HG03571 (cell line): Measurements from ENCODE around the gene TMEM51.
"Not testable (repeated sequence)": the region's sequence is repeated elsewhere in the genome, so short reads cannot be mapped to it uniquely, and the experiment has no call there.

Experiments
- ATAC-seq: cut with Tn5 transposase; IDR thresholded peaks from one replicate; pipeline ENCODE4 v1.9.1; 2021; ENCODE audit not compliant: unreplicated experiment

Gene TMEM51

GRCh38 chr1:15125101-15125745 lies 28.3 kb upstream of the TMEM51 start:
- ATAC-seq, result no peak

GRCh38 chr1:15128077-15128476 lies 25.5 kb upstream of the TMEM51 start:
- no peak for ATAC-seq

- ATAC-seq, result no peak
Measured at GRCh38 chr1:15128520-15129313, 24.8 kb upstream of the TMEM51 start.

- no peak for ATAC-seq
Measured at GRCh38 chr1:15129944-15130343, 23.6 kb upstream of the TMEM51 start.

GRCh38 chr1:15130607-15131006 lies 22.9 kb upstream of the TMEM51 start:
- ATAC-seq, result no peak

GRCh38 chr1:15132965-15133364 lies 20.6 kb upstream of the TMEM51 start:
- no peak for ATAC-seq

- no peak for ATAC-seq
Measured at GRCh38 chr1:15134285-15134684, 19.3 kb upstream of the TMEM51 start.

GRCh38 chr1:15135604-15136003 lies 17.9 kb upstream of the TMEM51 start:
- not testable (repeated sequence) for ATAC-seq

GRCh38 chr1:15137809-15138208 lies 15.7 kb upstream of the TMEM51 start:
- no peak for ATAC-seq

GRCh38 chr1:15139654-15140350 lies 13.7 kb upstream of the TMEM51 start:
- no peak for ATAC-seq

- no peak for ATAC-seq
Measured at GRCh38 chr1:15141935-15142539, 11.5 kb upstream of the TMEM51 start.

- ATAC-seq, result no peak
Measured at GRCh38 chr1:15145327-15145726, 8.2 kb upstream of the TMEM51 start.

- no peak for ATAC-seq
Measured at GRCh38 chr1:15146142-15146680, 7.3 kb upstream of the TMEM51 start.

- no peak for ATAC-seq
Measured at GRCh38 chr1:15146971-15147376, 6.6 kb upstream of the TMEM51 start.

- no peak for ATAC-seq
Measured at GRCh38 chr1:15148004-15148403, 5.5 kb upstream of the TMEM51 start.

- ATAC-seq, result no peak
Measured at GRCh38 chr1:15148475-15148874, 5.1 kb upstream of the TMEM51 start.

- no peak for ATAC-seq
Measured at GRCh38 chr1:15148941-15149340, 4.6 kb upstream of the TMEM51 start.

GRCh38 chr1:15150376-15150775 lies 3.2 kb upstream of the TMEM51 start:
- no peak for ATAC-seq

GRCh38 chr1:15151377-15151806 lies 2.2 kb upstream of the TMEM51 start:
- ATAC-seq, result no peak

- no peak for ATAC-seq
Measured at GRCh38 chr1:15151871-15152270, 1.7 kb upstream of the TMEM51 start.
